ENCODE data around the gene MANSC1. TPM values are rescaled to one million over a fixed set of nuclear protein-coding genes. Genes with fewer than 3 reads are reported as not detected.

The MANSC1 gene
- total and polyA plus RNA-seq, 2 of the 13 experiments (the other 11 are each of a cell fraction or from before 2014, with no cell fraction given) = 1.9 to 4.2 TPM

DNA sequence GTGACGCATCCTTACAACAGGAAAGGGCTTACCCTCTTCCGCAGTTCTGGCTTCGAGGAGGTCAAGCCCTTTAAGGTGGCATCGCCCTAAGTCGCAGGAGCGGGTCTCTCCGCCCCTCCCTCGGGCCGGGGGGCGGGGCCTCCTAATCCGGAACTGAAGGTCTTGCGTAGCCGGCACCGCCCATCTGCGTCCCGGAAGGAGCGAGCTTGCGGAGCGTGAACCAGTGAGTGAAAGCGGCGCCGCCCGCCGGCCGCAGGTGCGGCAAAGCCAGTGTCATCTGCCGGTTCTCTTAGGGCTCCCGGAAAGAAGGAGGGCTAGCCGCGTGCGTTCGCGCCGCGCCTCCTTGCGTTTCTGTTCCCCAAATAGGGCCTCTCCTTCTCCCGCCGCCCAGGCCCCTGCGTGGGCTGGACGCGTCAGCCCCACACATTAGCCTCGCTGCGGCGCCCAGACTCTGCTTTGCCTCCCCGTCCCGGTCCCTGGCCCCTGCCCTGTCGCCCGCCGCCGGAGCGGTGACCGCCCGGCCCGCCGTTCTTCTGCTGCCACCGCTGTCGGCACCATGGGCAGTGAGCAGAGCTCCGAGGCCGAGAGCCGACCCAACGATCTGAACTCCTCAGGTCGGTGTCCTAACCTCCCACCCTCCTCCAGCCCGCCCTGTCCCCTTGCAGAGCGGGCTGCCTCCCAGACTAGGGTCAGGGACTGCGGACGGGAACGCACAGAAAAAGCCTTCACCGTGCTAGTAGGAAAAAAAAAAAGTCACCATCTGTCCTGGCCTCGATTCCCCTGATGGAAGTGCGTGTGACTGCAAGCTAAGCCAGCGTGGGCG is 7.1 kb upstream of the MANSC1 start, which contains the start of gene BORCS5 (continued):
- TF ChIP-seq, protein P1, sequence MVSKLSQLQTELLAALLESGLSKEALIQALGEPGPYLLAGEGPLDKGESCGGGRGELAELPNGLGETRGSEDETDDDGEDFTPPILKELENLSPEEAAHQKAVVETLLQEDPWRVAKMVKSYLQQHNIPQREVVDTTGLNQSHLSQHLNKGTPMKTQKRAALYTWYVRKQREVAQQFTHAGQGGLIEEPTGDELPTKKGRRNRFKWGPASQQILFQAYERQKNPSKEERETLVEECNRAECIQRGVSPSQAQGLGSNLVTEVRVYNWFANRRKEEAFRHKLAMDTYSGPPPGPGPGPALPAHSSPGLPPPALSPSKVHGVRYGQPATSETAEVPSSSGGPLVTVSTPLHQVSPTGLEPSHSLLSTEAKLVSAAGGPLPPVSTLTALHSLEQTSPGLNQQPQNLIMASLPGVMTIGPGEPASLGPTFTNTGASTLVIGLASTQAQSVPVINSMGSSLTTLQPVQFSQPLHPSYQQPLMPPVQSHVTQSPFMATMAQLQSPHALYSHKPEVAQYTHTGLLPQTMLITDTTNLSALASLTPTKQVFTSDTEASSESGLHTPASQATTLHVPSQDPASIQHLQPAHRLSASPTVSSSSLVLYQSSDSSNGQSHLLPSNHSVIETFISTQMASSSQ (IDR thresholded peaks at IDR 0.05; ENCODE audit: low read depth) = no peak
- TF ChIP-seq, protein P1 (CRISPR knock-in tag; IDR thresholded peaks at IDR 0.05; ENCODE audit: borderline replicate concordance) = peak; percentile 50; the same call in 1 of the 2 replicates
- peak; percentile 10; the same call in 1 of the 2 replicates for TF ChIP-seq ZNF460 (CRISPR knock-in tag; IDR thresholded peaks at IDR 0.05; ENCODE audit: borderline replicate concordance)
- peak; percentile 76; the same call in 1 of the 3 replicates for TF ChIP-seq MXI1 (IDR thresholded peaks at IDR 0.05; ENCODE audit: borderline replicate concordance, low read depth, low read length)
- TF ChIP-seq HDAC2 (CRISPR knock-in tag; IDR thresholded peaks at IDR 0.05) = peak; percentile 51; the same call in 1 of the 2 replicates
- no peak for TF ChIP-seq SETDB1 (CRISPR knock-in tag; IDR thresholded peaks at IDR 0.05; ENCODE audit: borderline replicate concordance)
- TF ChIP-seq, protein P2, sequence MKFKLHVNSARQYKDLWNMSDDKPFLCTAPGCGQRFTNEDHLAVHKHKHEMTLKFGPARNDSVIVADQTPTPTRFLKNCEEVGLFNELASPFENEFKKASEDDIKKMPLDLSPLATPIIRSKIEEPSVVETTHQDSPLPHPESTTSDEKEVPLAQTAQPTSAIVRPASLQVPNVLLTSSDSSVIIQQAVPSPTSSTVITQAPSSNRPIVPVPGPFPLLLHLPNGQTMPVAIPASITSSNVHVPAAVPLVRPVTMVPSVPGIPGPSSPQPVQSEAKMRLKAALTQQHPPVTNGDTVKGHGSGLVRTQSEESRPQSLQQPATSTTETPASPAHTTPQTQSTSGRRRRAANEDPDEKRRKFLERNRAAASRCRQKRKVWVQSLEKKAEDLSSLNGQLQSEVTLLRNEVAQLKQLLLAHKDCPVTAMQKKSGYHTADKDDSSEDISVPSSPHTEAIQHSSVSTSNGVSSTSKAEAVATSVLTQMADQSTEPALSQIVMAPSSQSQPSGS (CRISPR knock-in tag; IDR thresholded peaks at IDR 0.05) = no peak; the same call in 1 of the 2 replicates
- TF ChIP-seq, protein P3, sequence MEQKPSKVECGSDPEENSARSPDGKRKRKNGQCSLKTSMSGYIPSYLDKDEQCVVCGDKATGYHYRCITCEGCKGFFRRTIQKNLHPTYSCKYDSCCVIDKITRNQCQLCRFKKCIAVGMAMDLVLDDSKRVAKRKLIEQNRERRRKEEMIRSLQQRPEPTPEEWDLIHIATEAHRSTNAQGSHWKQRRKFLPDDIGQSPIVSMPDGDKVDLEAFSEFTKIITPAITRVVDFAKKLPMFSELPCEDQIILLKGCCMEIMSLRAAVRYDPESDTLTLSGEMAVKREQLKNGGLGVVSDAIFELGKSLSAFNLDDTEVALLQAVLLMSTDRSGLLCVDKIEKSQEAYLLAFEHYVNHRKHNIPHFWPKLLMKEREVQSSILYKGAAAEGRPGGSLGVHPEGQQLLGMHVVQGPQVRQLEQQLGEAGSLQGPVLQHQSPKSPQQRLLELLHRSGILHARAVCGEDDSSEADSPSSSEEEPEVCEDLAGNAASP (CRISPR knock-in tag; IDR thresholded peaks at IDR 0.05; ENCODE audit: borderline replicate concordance) = peak; percentile 36; the same call in 1 of the 2 replicates
- TF ChIP-seq, protein P4, sequence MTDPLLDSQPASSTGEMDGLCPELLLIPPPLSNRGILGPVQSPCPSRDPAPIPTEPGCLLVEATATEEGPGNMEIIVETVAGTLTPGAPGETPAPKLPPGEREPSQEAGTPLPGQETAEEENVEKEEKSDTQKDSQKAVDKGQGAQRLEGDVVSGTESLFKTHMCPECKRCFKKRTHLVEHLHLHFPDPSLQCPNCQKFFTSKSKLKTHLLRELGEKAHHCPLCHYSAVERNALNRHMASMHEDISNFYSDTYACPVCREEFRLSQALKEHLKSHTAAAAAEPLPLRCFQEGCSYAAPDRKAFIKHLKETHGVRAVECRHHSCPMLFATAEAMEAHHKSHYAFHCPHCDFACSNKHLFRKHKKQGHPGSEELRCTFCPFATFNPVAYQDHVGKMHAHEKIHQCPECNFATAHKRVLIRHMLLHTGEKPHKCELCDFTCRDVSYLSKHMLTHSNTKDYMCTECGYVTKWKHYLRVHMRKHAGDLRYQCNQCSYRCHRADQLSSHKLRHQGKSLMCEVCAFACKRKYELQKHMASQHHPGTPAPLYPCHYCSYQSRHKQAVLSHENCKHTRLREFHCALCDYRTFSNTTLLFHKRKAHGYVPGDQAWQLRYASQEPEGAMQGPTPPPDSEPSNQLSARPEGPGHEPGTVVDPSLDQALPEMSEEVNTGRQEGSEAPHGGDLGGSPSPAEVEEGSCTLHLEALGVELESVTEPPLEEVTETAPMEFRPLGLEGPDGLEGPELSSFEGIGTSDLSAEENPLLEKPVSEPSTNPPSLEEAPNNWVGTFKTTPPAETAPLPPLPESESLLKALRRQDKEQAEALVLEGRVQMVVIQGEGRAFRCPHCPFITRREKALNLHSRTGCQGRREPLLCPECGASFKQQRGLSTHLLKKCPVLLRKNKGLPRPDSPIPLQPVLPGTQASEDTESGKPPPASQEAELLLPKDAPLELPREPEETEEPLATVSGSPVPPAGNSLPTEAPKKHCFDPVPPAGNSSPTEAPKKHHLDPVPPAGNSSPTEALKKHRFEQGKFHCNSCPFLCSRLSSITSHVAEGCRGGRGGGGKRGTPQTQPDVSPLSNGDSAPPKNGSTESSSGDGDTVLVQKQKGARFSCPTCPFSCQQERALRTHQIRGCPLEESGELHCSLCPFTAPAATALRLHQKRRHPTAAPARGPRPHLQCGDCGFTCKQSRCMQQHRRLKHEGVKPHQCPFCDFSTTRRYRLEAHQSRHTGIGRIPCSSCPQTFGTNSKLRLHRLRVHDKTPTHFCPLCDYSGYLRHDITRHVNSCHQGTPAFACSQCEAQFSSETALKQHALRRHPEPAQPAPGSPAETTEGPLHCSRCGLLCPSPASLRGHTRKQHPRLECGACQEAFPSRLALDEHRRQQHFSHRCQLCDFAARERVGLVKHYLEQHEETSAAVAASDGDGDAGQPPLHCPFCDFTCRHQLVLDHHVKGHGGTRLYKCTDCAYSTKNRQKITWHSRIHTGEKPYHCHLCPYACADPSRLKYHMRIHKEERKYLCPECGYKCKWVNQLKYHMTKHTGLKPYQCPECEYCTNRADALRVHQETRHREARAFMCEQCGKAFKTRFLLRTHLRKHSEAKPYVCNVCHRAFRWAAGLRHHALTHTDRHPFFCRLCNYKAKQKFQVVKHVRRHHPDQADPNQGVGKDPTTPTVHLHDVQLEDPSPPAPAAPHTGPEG (CRISPR knock-in tag; IDR thresholded peaks at IDR 0.05) = peak; percentile 70
- no peak for TF ChIP-seq ZNF446 (CRISPR knock-in tag; IDR thresholded peaks at IDR 0.05)
- TF ChIP-seq JUNB (CRISPR knock-in tag; IDR thresholded peaks at IDR 0.05; ENCODE audit: borderline replicate concordance) = no peak
- no peak for TF ChIP-seq HOXA7 (CRISPR knock-in tag; IDR thresholded peaks at IDR 0.05)
- no peak for TF ChIP-seq ZNF839 (CRISPR knock-in tag; IDR thresholded peaks at IDR 0.05; ENCODE audit: borderline replicate concordance)
- no peak for TF ChIP-seq NFIC (IDR thresholded peaks at IDR 0.05; ENCODE audit: low read length)
- TF ChIP-seq ZNF430 (CRISPR knock-in tag; IDR thresholded peaks at IDR 0.05) = peak; percentile 77
- TF ChIP-seq RAD51 (IDR thresholded peaks at IDR 0.05; ENCODE audit: borderline replicate concordance) = no peak

Data from HepG2 (cell line).